ENCODE results near the gene KCTD10.
A peak's percentile ranks its signal among the peaks of the same experiment; 100 is the strongest.

GRCh38 chr12:109518820-109519665 is 41.9 kb upstream of the KCTD10 start:
- TF ChIP-seq POLR2AphosphoS5 (IDR thresholded peaks at IDR 0.05) = peak in 1 of 4 donors; percentile 13
- TF ChIP-seq CTCF (IDR thresholded peaks at IDR 0.05) = peak; percentile 34 to 80 (median 58)
